Esophagus muscularis mucosa (tissue), 4 donors: Measurements from ENCODE around the gene ZNF576.

Experiments used
- CTCF ChIP-seq, 3 experiments: fragments of 200-600 bp in 2 of 3; fragments of 450-650 bp in 1 of 3; sonication (generic) in 2 of 3; IDR thresholded peaks; one replicate each; pipeline ENCODE4 v1.5.1; 2017 to 2019; ENCODE audit warnings: antibody characterized with exemption in 3 of 3, mild to moderate bottlenecking in 2 of 3, moderate library complexity in 1 of 3
- EP300 ChIP-seq: sonication (generic); formaldehyde crosslinking; IDR thresholded peaks from one replicate; pipeline ENCODE4 v1.6.1; 2017; ENCODE audit warnings: antibody characterized with exemption
- POLR2A ChIP-seq: fragments of 450-650 bp; IDR thresholded peaks from one replicate; pipeline ENCODE4 v1.6.1; 2017; ENCODE audit warnings: antibody characterized with exemption, moderate library complexity, mild to moderate bottlenecking, low read depth

- TF ChIP-seq CTCF (IDR thresholded peaks at IDR 0.05) (no peak), POLR2A (no peak), EP300 (no peak)
Observed at GRCh38 chr19:43599635-43600295, 3.4 kb downstream of the ZNF576 start.
